Amygdala (tissue), 56 donors: ENCODE data around the gene TSHZ1.

Experiments used
- DNase-seq, 56 donors: peaks; one replicate each; lab custom pipeline; 2025; lab: John Stamatoyannopoulos, UW

The TSHZ1 gene

GRCh38 chr18:75335511-75335910, 124.9 kb downstream of the TSHZ1 start:
- DNase-seq: no peak

DNA sequence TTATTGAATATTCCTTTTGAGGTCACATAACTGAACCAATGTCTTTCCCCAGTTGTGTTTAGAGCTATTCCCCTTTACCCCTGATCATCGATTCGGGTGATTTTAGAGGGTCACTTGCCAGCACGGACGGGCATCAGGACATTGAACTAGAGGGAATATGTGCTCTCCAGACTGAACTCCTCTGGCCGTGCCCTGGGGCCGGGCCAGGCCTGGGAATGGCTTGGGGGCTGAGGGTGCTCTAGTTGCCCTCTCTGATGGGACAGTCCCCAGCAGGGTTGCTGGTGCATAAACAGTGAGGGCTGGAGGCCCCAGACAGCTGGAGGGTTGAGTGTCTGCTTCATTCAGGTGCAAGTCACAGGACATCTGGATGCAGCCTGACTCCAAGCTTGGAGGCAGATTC, 126.2 kb downstream of the TSHZ1 start:
- no peak for DNase-seq

GRCh38 chr18:75337348-75337747, 126.8 kb downstream of the TSHZ1 start:
- no peak for DNase-seq

DNA sequence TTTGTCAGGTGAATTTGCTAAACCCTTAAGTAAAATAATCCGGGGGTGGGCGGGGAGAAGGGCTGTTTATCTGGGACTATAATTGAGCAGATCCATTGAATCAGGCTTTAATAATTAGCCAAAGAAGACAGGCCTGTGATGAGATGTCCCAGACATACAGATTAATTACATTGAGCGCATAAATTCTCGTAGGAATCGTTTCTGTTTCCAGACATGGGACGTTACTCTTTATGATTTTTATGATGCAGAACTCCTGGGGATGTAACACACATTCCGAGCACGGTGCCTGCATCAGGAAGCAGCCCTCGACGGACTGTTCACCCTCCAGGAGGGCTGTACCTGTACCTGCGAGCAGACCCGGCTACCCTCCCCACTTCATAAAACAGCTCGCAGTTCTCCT, 128.0 kb downstream of the TSHZ1 start:
- DNase-seq: no peak
